Lung (tissue), 12 donors: ENCODE results near the gene IRX4. TPM values are rescaled to one million over a fixed set of nuclear protein-coding genes. Genes with fewer than 3 reads are reported as not detected.

ENCODE experiments used
- ATAC-seq: fragments of 200-7000 bp; cut with Tn5 transposase; one replicate; pipeline ENCODE4 v1.9.1; 2020; ENCODE audit warnings: moderate number of reproducible peaks; ENCODE audit not compliant: insufficient read depth, low FRiP score
- DNase-seq, 3 donors: peaks; one replicate each; pipeline ENCODE4 v3.0.0-alpha.2; 2013 to 2017
- H3K27ac ChIP-seq, 2 donors: one replicate each; pipeline ENCODE4 v1.5.1; 2013; ENCODE audit warnings: mild to moderate bottlenecking in 2 of 2, moderate library complexity in 2 of 2, control low read depth in 1 of 2, inconsistent platforms in 1 of 2, low read depth in 1 of 2, low read length in 1 of 2
- H3K27me3 ChIP-seq, 3 donors: one replicate each; pipeline ENCODE4 v1.5.1; 2013; ENCODE audit warnings: low read length in 2 of 3; ENCODE audit not compliant: control insufficient read depth in 3 of 3, insufficient read depth in 3 of 3
- H3K36me3 ChIP-seq, 4 donors: one replicate each; pipeline ENCODE4 v1.5.1; 2013; ENCODE audit warnings: low read length in 4 of 4, mild to moderate bottlenecking in 1 of 4, moderate library complexity in 1 of 4; ENCODE audit not compliant: control insufficient read depth in 4 of 4, insufficient read depth in 4 of 4
- H3K4me1 ChIP-seq, 5 donors: one replicate each; pipeline ENCODE4 v1.5.1; 2013; ENCODE audit warnings: low read length in 5 of 5, mild to moderate bottlenecking in 2 of 5, moderate library complexity in 1 of 5; ENCODE audit not compliant: control insufficient read depth in 5 of 5, insufficient read depth in 5 of 5
- H3K4me3 ChIP-seq: one replicate; pipeline ENCODE4 v1.5.1; 2013; ENCODE audit warnings: mild to moderate bottlenecking, control low read depth, moderate library complexity
- H3K9ac ChIP-seq, 2 donors: one replicate each; pipeline ENCODE4 v1.5.1; 2013; ENCODE audit warnings: low read length in 2 of 2, control low read depth in 1 of 2; ENCODE audit not compliant: insufficient read depth in 1 of 2
- H3K9me3 ChIP-seq, 4 donors: one replicate each; pipeline ENCODE4 v1.5.1; 2013; ENCODE audit warnings: low read length in 3 of 4, mild to moderate bottlenecking in 1 of 4, moderate library complexity in 1 of 4; ENCODE audit not compliant: control insufficient read depth in 4 of 4, insufficient read depth in 3 of 4
- WGBS, 2 donors: extraction: QIAGEN DNeasy Blood & Tissue Kit; methylation state at CpG; one replicate each; pipeline ENCODE4 v1.1.7; 2013; 5-methylcytosine and 5-hydroxymethylcytosine counted together
- polyA plus RNA-seq, 2 donors: library from polyadenylated mRNA; stranded (reverse); fragments of 200-250 nt; gene quantifications; one replicate each; pipeline ENCODE4 v1.2.1, GENCODE V29; 2013
- total RNA-seq, 2 donors: library from RNA; depleted of rRNA in 1 of 2; stranded (reverse); fragments of >200 nt in 1 of 2; gene quantifications; one replicate each; pipeline ENCODE4 v1.2.1, GENCODE V29; 2014 to 2021
- TF ChIP-seq, protein P1 (sequence below): IDR thresholded peaks from 2 replicates; pipeline ENCODE4 v1.5.1; 2012; ENCODE audit warnings: mild to moderate bottlenecking; ENCODE audit errors: control extremely low read depth, extremely low read depth
- donor health status: control.
- donor health status: control.
- donor health status: Bipolar disorder and iron deficiency.
- donor health status: healthy.
- donor health status: DM: yes; HTN: yes; CAD: no.

Gene IRX4
- total and polyA plus RNA-seq, 4 donors: 0.02 TPM; not detected in 3

DNA sequence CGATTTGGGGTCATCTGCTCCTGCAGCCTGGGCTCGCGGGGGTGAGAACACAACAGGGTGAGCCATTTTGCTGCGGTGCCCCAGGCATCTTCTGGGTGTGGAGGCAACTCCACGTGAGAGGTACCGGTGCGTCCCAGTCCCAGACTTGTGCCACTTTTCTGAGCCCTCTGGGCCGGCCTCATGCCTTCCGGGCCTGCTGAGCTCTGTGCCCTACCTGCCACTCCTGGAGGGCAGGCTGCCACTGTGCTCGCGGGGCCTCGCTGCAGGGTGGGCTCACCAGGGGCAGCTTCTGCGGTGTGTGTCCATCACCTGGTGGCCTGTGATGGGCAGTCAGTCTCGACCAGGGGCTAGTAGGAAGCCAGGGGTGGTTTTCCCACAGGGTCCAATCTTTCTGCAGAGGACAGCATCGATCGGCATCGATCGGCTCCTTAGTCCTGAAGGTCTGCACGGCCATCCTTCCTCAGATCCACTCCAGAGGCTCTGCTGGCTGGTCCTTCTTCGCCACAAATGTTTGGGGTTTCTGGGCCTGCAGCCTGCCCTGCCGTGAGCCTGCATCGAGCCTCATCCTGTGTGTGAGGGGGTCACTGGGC lies 22.6 kb downstream of the IRX4 start:
- H3K27me3 ChIP-seq: peaks cover 0 to 56% (median 11%) of the 10 kb centered on the region in 3 donors
- peaks cover 0 to 2% (median 0%) of the 10 kb centered on the region in 4 donors for H3K9me3 ChIP-seq
- ATAC-seq (no peak), DNase-seq (no peak)
- no peak overlapping the region for H3K4me3 ChIP-seq
- 83 to 93% methylated on average over 22 of the region's 22 CpGs for WGBS, 2 donors
- H3K4me1 ChIP-seq: no peaks in the 10 kb centered on the region
- no peaks in the 10 kb centered on the region for H3K36me3 ChIP-seq
- TF ChIP-seq, protein P1, sequence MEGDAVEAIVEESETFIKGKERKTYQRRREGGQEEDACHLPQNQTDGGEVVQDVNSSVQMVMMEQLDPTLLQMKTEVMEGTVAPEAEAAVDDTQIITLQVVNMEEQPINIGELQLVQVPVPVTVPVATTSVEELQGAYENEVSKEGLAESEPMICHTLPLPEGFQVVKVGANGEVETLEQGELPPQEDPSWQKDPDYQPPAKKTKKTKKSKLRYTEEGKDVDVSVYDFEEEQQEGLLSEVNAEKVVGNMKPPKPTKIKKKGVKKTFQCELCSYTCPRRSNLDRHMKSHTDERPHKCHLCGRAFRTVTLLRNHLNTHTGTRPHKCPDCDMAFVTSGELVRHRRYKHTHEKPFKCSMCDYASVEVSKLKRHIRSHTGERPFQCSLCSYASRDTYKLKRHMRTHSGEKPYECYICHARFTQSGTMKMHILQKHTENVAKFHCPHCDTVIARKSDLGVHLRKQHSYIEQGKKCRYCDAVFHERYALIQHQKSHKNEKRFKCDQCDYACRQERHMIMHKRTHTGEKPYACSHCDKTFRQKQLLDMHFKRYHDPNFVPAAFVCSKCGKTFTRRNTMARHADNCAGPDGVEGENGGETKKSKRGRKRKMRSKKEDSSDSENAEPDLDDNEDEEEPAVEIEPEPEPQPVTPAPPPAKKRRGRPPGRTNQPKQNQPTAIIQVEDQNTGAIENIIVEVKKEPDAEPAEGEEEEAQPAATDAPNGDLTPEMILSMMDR: no peak
- no peak overlapping the region for H3K27ac ChIP-seq
- no peak overlapping the region for H3K9ac ChIP-seq

DNA sequence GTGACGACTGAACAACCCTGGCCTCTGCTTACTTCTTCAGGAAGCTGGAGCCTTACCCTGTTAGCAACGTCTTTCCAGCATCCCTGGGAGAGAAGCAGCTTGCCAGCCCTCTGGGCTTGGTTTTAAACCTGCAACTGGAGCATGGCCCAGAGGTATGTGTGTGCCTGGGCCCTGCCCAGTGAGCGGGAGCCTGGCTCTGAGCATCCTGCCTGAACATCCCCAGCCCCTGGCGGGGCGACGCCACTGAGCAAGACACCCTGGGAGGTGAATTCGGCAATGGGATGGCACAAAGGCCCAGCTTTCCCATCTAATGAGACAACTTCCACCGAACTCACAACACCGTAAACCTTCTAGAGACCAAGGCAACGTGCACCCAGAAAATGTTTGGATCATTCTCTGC lies 23.6 kb downstream of the IRX4 start:
- Histone ChIP-seq H3K27me3 (peaks cover 0 to 56% (median 14%) of the 10 kb centered on the region in 3 donors), H3K36me3 (no peaks in the 10 kb centered on the region), H3K9ac (no peak overlapping the region), H3K27ac (no peak overlapping the region), H3K9me3 (peaks cover 0 to 2% (median 0%) of the 10 kb centered on the region in 4 donors), H3K4me1 (no peaks in the 10 kb centered on the region), H3K4me3 (no peak overlapping the region)
- WGBS, 2 donors: 87% methylated on average over 10 of the region's 10 CpGs
- TF ChIP-seq, protein P1: no peak
- DNase-seq: no peak
- ATAC-seq: no peak

DNA sequence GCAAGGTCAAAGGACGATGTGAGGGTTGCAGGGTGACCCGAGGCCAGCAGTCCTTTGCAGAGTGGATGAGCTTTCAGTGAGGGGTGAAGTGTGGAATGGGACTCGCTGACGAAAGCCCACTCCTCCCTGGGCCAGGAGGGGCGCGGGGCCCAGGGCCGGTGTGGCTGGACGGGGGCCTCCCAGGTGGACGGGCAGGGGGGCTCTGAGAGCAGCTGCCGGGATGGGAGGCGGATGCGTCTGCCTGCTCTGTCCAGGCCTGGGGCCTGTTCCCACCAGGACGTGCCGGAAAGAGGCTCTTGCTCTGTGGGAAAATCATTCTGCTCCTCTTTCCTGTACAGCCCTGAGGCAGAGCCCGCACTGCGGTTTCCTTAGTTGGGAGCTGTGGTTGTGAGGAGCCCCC lies 24.3 kb downstream of the IRX4 start:
- Histone ChIP-seq H3K36me3 (no peaks in the 10 kb centered on the region), H3K27ac (no peak overlapping the region), H3K9ac (no peak overlapping the region), H3K9me3 (peaks cover 0 to 2% (median 0%) of the 10 kb centered on the region in 4 donors), H3K27me3 (peaks cover 0 to 56% (median 18%) of the 10 kb centered on the region in 3 donors), H3K4me1 (no peaks in the 10 kb centered on the region), H3K4me3 (no peak overlapping the region)
- no peak for DNase-seq
- WGBS, 2 donors: 92 to 95% methylated on average over 16 of the region's 16 CpGs
- TF ChIP-seq, protein P1: no peak
- no peak for ATAC-seq

DNA sequence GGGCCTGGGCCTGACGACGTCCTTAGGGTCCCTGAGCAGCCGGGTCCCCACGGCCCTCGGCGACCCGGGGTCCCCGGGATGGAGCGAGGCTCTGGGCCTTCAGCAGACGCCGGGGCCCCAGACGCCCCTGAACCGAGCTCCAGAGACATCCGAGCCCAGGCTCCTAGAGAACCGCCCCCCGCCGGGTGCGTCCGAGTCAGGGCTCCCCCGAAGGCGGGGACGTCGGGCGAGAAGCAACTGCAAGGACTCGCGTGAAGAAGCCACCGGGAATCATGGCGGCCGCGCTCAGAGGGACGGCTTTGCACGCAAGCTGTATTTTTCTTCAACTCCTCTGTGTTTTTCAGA lies 25.5 kb downstream of the IRX4 start:
- Histone ChIP-seq H3K4me1 (no peaks in the 10 kb centered on the region), H3K36me3 (no peaks in the 10 kb centered on the region), H3K9me3 (peaks cover 0 to 2% (median 0%) of the 10 kb centered on the region in 4 donors), H3K9ac (no peak overlapping the region), H3K27me3 (peaks cover 4 to 61% (median 26%) of the 10 kb centered on the region in 3 donors), H3K4me3 (no peak overlapping the region), H3K27ac (no peak overlapping the region)
- TF ChIP-seq, protein P1: no peak
- ATAC-seq (no peak), DNase-seq (no peak)
- 66 to 94% methylated on average over 31 to 32 of the region's 32 CpGs for WGBS, 2 donors
